ENCODE results near the gene KANSL1.
"Not testable (repeated sequence)": the region's sequence is repeated elsewhere in the genome, so short reads cannot be mapped to it uniquely, and the experiment has no call there.

The KANSL1 gene

GRCh38 chr17:46111236-46111635 lies 82.0 kb downstream of the KANSL1 start:
- not testable (repeated sequence) for DNase-seq

GRCh38 chr17:46110219-46110618 lies 83.0 kb downstream of the KANSL1 start:
- no peak for DNase-seq

GRCh38 chr17:46109603-46110189 lies 83.5 kb downstream of the KANSL1 start:
- no peak for DNase-seq

GRCh38 chr17:46108550-46109110 lies 84.6 kb downstream of the KANSL1 start:
- DNase-seq: no peak

- DNase-seq: no peak
Observed at GRCh38 chr17:46108120-46108519, 85.1 kb downstream of the KANSL1 start.

GRCh38 chr17:46106966-46107644 lies 86.1 kb downstream of the KANSL1 start:
- no peak for DNase-seq

- not testable (repeated sequence) for DNase-seq
Observed at GRCh38 chr17:46102806-46103205, 90.4 kb downstream of the KANSL1 start.

GRCh38 chr17:46101785-46102617 lies 91.2 kb downstream of the KANSL1 start:
- DNase-seq: not testable (repeated sequence)

GRCh38 chr17:46100590-46100989 lies 92.6 kb downstream of the KANSL1 start:
- DNase-seq: no peak

- no peak for DNase-seq
Observed at GRCh38 chr17:46099865-46100264, 93.4 kb downstream of the KANSL1 start.

DNA sequence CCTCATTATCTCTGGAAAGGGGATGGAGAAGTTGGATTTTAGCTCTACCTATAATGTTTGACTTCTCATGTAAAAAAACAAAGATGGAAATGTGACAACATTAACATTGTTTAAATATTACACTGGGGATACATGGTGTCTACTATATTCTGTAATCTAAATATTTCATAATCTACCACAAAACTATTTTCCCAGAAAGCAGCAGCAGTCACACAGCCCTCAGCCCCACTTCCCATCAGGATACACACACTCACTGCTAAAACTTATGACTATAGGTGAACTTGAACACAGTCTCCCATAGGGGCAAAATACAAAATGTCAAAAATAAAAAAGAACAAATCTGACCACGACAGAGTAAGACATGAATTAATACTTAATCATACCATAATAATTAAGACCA lies 95.7 kb downstream of the KANSL1 start:
- DNase-seq: no peak

DNA sequence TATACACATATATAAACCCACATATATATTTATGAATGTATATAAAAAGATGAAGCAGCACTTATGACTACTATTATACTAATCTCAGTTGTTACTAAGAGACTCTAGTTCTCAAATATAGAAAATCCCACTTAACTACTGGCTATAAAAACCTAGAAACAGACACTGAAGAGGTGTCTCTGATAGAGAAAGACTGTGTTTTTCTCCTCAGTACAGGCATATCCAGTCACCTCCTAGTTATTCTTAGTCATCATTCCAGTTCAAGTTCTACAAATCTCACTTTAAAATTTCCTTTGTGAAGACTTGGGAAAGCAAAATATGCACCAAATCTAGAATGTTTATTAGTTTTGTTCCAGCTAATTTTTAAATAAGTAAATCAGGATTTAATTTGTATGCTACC lies 100.2 kb downstream of the KANSL1 start:
- DNase-seq: no peak

- DNase-seq: no peak
Observed at GRCh38 chr17:46090871-46091270, 102.4 kb downstream of the KANSL1 start.

DNA sequence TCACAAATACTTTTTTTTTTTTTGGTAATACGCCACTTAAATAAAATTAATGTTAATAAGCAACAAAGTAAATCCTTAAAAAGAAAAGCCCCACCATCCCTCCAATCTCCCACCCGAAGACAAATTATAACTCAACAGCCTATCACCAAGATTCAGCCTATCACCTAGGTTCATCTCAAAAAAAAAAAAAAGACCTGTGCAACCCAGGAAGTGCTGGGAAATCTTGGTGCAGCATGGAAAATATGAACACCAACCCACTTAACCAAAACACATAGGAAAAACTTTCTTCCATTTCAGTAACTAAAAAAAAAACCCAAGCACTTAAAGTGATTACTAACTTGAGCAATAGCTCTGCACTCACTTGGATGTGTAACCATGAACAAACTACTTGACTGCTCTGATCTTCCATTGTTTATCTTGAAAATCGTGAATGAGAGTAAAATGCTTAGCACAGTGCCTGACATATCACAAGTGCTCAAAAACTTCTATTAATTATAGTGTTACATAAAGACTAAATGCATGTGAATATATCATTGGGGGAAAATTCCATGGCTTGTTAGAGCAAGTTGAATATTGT lies 103.8 kb downstream of the KANSL1 start:
- DNase-seq: no peak

DNA sequence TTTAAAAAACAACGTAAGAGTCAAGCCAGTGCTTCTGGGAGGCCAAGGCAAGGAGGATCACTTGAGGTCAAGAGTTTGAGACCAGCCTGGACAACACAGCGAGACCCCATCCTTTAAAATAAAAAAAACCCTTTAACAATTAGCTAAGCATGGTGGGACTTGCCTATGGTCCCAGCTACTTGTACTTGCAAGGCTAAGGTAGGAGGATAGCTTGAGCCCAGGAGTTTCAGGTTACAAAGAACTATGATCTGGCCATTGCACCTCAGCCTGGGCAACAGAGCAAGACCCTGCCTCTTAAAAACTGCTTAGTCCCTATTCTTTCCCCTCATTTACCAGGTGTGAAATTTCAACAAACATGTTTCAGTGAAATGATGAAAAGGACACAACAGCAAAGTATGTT lies 104.6 kb downstream of the KANSL1 start:
- DNase-seq: no peak

GRCh38 chr17:46087871-46088270 lies 105.4 kb downstream of the KANSL1 start:
- not testable (repeated sequence) for DNase-seq

DNA sequence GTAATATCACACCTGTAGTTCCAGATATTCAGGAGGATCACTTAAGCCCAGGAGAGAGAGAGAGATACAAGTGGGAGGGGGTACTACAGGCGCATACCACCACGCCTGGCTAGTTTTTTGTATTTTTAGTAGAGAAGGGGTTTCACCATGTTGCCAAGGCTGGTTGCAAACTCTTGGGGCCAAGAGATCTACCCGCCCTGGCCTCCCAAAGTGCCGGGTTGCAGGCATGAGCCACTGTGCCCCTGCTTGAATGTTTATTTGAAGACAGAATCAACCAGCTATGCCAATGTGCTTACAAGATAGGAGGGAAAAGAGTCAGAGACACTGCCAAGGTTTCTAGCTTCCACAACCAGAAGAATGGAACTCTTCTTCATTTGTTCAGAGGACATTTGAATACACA lies 106.4 kb downstream of the KANSL1 start:
- DNase-seq: no peak

DNA sequence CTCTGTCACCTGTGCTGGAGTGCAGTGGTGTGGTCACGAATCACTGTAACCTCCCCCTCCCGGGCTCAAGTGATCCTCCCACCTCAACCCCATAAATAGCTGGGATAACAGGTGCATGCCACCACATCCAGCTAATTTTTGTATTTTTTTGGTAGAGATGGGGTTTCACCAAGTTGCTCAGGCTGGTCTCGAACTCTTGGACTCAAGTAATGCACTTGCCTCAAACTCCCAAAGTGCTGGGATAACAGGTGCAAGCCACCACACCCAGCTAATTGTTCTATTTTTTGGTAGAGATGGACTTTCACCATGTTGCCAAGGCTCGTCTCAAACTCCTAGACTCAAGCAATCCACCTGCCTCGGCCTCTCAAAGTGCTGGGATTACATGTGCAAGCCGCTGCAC lies 107.7 kb downstream of the KANSL1 start:
- no peak for DNase-seq

GRCh38 chr17:46082257-46082656 lies 111.0 kb downstream of the KANSL1 start:
- DNase-seq: no peak

- no peak for DNase-seq
Observed at GRCh38 chr17:46081018-46081320, 112.3 kb downstream of the KANSL1 start.

DNA sequence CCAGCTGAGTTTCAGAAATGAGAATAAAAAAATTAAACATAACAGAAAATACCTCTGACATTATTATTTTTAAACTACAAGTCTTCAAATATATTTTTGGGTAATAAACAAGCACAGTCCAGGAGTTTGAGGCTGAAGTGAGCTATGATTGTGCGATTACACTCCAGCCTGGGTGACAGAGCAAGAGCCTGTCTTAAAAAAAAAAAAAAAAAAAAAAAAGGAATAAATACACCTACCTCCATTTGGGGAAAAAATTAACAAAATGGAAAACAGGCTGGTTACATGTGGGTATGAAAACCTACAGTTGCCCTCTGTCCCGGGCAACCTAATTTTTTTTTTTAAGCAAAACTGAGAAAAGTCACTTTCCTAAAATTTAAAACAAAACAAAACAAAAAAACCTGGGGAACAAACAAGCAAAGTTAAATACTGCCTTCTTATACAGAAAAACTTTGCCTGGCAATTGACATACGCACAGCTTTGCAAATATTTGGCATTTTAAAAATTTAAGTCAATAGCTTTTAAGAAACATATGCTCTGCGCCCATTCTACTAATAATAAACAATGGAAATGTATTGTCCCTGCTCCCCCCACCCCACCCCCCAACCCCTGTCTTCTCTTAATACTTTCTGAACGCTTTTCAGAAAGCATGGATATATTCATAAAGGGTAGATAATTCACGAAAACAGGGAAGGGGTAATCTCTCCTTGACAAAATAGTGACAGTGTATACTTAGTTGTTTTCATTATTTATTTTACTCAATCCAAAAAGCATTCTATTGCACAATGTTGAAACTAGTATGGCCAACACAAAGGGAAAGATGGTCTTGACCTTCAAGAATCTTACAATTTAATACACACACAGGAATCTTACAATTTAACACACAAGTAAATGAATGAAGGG lies 112.9 kb downstream of the KANSL1 start:
- no peak for DNase-seq

GRCh38 chr17:46078675-46079074 lies 114.6 kb downstream of the KANSL1 start:
- no peak for DNase-seq
